Thyroid gland (tissue), 4 donors: ENCODE data around the gene NRBP1. TPM values are rescaled to one million over a fixed set of nuclear protein-coding genes. Genes with fewer than 3 reads are reported as not detected.
A peak's percentile ranks its signal among the peaks of the same experiment; 100 is the strongest.

ENCODE experiments used
- DNase-seq, 2 donors: peaks; one replicate each; pipeline ENCODE4 v3.0.0-alpha.2; 2019
- H3K27ac ChIP-seq, 3 donors: fragments of 200-600 bp; sonication (generic); 1 replicate in 2 of 3; 2 replicates in 1 of 3; pipeline ENCODE4 v1.5.1; 2016 to 2019; ENCODE audit warnings: mild to moderate bottlenecking in 1 of 3, moderate library complexity in 1 of 3
- H3K27me3 ChIP-seq: fragments of 200-600 bp; sonication (generic); one replicate; pipeline ENCODE4 v1.5.1; 2019
- H3K36me3 ChIP-seq, 2 donors: fragments of 200-600 bp; sonication (generic); one replicate each; pipeline ENCODE4 v1.5.1; 2016 to 2019
- H3K4me1 ChIP-seq, 2 donors: fragments of 200-600 bp; sonication (generic); one replicate each; pipeline ENCODE4 v1.5.1; 2017 to 2019
- H3K4me3 ChIP-seq, 3 donors: fragments of 200-600 bp; sonication (generic); replicated peaks in 1 of 3; 1 replicate in 2 of 3; 2 replicates in 1 of 3; pipeline ENCODE4 v1.5.1; 2016; ENCODE audit warnings: mild to moderate bottlenecking in 1 of 3
- H3K9me3 ChIP-seq: fragments of 200-600 bp; sonication (generic); one replicate; pipeline ENCODE4 v1.5.1; 2017
- POLR2A ChIP-seq, 2 donors: fragments of 450-650 bp; IDR thresholded peaks; one replicate each; pipeline ENCODE4 v1.6.1; 2017; ENCODE audit warnings: antibody characterized with exemption in 2 of 2, mild to moderate bottlenecking in 2 of 2, moderate library complexity in 1 of 2
- WGBS, 2 donors: methylation state at CpG; one replicate each; pipeline ENCODE4 v1.1.5; 2017; 5-methylcytosine and 5-hydroxymethylcytosine counted together
- intact Hi-C: fragments of 100-400 bp; cut with DNase I; formaldehyde crosslinking; loops from one replicate; pipeline ENCODE4 v1.15.1; 2023
- total RNA-seq, 4 donors: library from RNA; depleted of rRNA; stranded (reverse); fragments of >200 nt; gene quantifications; one replicate each; pipeline ENCODE4 v1.2.3, GENCODE V29; 2016
- TF ChIP-seq, protein P1 (sequence below), 6 experiments: fragments of 200-600 bp in 3 of 6; fragments of 450-650 bp in 3 of 6; sonication (generic) in 3 of 6; IDR thresholded peaks; one replicate each; pipeline ENCODE4 v1.5.1; 2016 to 2019; ENCODE audit warnings: antibody characterized with exemption in 6 of 6, mild to moderate bottlenecking in 2 of 6, inconsistent platforms in 1 of 6, moderate library complexity in 1 of 6

Gene NRBP1
- total RNA-seq, 4 donors from 2014 or later: 45.2 to 68.6 (median 63.1) TPM

DNA sequence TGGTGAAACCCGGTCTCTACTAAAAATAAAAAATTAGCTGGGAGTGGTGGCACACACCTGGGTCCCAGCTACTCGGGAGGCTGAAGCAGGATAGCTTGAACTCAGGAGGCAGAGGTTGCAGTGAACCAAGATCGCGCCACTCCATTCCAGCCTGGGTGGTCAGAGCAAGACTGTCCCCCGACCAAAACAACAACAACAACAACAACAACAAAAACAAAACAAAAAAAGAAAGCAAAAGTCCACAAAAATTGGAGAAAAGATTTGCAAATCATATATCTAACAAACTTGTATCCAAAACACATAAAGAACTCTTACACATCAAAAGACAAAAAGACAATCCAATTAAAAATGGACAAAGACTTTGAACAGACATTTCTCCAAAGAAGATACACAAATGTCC, 29.5 kb upstream of the NRBP1 start:
- TF ChIP-seq, protein P1, sequence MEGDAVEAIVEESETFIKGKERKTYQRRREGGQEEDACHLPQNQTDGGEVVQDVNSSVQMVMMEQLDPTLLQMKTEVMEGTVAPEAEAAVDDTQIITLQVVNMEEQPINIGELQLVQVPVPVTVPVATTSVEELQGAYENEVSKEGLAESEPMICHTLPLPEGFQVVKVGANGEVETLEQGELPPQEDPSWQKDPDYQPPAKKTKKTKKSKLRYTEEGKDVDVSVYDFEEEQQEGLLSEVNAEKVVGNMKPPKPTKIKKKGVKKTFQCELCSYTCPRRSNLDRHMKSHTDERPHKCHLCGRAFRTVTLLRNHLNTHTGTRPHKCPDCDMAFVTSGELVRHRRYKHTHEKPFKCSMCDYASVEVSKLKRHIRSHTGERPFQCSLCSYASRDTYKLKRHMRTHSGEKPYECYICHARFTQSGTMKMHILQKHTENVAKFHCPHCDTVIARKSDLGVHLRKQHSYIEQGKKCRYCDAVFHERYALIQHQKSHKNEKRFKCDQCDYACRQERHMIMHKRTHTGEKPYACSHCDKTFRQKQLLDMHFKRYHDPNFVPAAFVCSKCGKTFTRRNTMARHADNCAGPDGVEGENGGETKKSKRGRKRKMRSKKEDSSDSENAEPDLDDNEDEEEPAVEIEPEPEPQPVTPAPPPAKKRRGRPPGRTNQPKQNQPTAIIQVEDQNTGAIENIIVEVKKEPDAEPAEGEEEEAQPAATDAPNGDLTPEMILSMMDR (IDR thresholded peaks at IDR 0.05): no peak
- TF ChIP-seq POLR2A (IDR thresholded peaks at IDR 0.05): no peak
- Histone ChIP-seq H3K27ac (no peak overlapping the region), H3K4me1 (no peaks in the 10 kb centered on the region), H3K27me3 (no peaks in the 10 kb centered on the region), H3K4me3 (no peak overlapping the region), H3K9me3 (no peaks in the 10 kb centered on the region), H3K36me3 (no peaks in the 10 kb centered on the region)
- intact Hi-C loops: no loop called here
- WGBS, 2 donors: 95 to 98% methylated on average over 5 of the region's 5 CpGs
- no peak for DNase-seq

DNA sequence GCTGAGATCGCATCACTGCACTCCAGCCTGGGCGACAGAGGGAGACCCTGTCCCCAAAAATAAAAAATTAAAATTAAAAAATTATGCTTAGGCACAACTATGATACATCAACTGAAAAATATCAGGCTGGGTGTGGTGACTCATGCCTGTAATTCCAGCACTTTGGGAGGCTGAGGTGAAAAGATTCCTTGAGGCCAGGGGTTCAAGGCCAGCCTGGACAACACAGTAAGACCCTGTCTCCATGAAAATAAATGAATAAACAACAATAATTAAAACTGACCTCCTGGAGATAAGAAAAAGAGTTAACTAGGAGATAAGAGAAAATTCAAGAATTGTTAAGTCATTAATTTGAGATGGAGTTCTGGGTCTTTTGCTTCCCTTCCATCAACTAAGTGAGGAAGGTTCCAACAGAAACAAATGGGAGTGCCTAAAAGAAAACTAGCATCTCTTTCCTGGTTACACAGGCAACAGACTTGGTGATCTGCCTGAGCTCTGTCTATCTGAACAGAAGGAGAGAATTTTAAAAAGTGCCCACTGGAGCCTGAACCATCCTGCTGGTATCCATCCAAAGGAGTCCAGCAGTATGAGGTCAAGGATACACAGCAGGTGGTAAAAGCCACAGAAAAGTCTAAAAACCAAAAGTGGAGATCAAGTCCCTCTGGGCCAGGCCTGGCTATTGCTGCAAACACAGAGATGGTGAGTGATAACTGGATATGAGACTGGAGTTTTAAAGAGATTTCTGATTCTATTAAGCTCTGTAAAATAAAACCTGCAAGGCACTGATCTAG, 27.9 kb upstream of the NRBP1 start:
- Histone ChIP-seq H3K27ac (no peak overlapping the region), H3K36me3 (no peaks in the 10 kb centered on the region), H3K4me1 (no peaks in the 10 kb centered on the region), H3K4me3 (no peak overlapping the region), H3K9me3 (no peaks in the 10 kb centered on the region), H3K27me3 (no peaks in the 10 kb centered on the region)
- intact Hi-C loops: no loop called here
- DNase-seq: no peak
- 97 to 98% methylated on average over 2 of the region's 2 CpGs for WGBS, 2 donors
- TF ChIP-seq POLR2A (IDR thresholded peaks at IDR 0.05): no peak
- TF ChIP-seq, protein P1 (IDR thresholded peaks at IDR 0.05): no peak

DNA sequence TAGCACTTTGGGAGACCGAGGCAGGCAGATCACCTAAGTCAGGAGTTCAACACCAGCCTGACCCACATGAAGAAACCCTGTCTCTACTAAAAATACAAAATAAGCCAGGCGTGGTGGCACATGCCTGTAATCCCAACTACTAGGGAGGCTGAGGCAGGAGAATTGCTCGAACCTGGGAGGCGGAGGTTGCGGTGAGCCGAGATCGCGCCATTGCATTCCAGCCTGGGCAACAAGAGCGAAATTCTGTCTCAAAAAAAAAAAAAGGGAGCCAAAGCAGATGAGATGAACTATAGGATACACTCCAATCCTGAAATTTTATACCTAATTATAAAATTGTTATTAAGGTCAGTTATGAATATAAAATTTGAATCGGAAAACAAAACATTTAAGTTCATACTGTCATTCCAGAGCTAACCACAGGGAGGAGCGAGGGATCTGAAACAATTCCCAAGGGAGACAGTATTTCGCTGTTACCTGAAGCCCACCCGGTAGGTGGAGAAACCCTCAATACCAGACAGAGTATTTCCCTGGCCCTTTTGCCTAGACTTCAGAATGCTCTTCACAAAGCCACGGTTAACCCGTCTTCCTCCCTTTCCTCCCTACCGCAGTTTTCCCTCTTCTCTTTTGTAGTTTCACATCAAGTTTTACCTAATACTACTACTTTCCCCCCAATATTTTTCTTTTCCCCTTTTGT, 20.5 kb upstream of the NRBP1 start:
- DNase-seq: peak in 1 of 2 donors; percentile 18
- 54 to 55% methylated on average over 16 of the region's 16 CpGs for WGBS, 2 donors
- Histone ChIP-seq H3K9me3 (no peaks in the 10 kb centered on the region), H3K27me3 (no peaks in the 10 kb centered on the region), H3K4me3 (peak overlapping the region in 1 of 3 donors; percentile 97), H3K36me3 (no peaks in the 10 kb centered on the region), H3K27ac (no peak overlapping the region), H3K4me1 (peaks cover 10 to 18% of the 10 kb centered on the region in 2 donors)
- TF ChIP-seq, protein P1 (IDR thresholded peaks at IDR 0.05): peak; percentile 31 to 60 (median 44)
- no peak for TF ChIP-seq POLR2A (IDR thresholded peaks at IDR 0.05)
- intact Hi-C loops: no loop called here

DNA sequence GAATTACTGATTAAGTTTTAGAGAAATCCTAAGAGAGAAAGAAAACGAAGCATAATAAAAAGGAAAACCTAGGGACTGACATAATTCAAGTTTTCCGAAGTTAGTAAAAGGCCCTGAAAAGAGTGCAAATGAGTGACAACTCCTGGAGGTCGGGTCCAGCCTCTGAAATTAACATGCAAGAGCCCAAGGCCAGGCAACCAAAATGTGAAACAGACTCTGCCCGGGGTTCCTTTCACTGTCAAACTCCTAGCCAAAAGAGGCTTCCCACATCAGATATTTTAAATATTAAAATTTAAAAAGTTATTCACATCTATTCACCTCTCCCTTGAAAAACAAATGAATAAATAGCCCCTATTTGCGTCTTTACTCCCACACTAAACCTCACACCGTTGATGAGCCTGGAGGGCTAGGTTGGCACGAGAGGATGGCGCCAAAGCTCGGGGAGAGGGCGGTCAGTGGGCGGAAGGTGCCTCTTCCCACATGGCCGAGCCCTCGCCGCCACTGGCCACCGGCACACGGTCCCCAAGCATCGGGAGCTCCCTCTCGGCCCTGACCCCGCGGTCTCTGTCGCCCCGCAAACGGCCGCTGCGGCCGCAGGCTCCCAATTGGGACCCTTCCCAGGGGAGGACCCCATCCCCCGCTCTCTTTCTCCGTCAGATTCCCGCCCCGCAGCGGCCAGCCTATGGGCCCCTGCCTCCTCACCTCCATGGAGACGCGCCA, 19.7 kb upstream of the NRBP1 start:
- DNase-seq: peak in 1 of 2 donors; percentile 9
- intact Hi-C loops: no loop called here
- Histone ChIP-seq H3K36me3 (no peaks in the 10 kb centered on the region), H3K27ac (peak overlapping the region in 2 of 3 donors; percentile 58 to 80), H3K4me1 (peaks cover 10 to 18% of the 10 kb centered on the region in 2 donors), H3K9me3 (no peaks in the 10 kb centered on the region), H3K4me3 (peak overlapping the region; percentile 96 to 100 (median 97)), H3K27me3 (no peaks in the 10 kb centered on the region)
- no peak for TF ChIP-seq POLR2A (IDR thresholded peaks at IDR 0.05)
- TF ChIP-seq, protein P1 (IDR thresholded peaks at IDR 0.05): no peak
- WGBS, 2 donors: 0 to 1% methylated on average over 15 to 18 of the region's 33 CpGs
